HG03060 (cell line): Measurements from ENCODE around the gene SMTNL2.
"Not testable (repeated sequence)": the region's sequence is repeated elsewhere in the genome, so short reads cannot be mapped to it uniquely, and the experiment has no call there.

Experiments used
- ATAC-seq: cut with Tn5 transposase; IDR thresholded peaks from one replicate; pipeline ENCODE4 v1.9.1; 2021; ENCODE audit warnings: low read depth, moderate number of reproducible peaks; ENCODE audit not compliant: unreplicated experiment

SMTNL2 gene

DNA sequence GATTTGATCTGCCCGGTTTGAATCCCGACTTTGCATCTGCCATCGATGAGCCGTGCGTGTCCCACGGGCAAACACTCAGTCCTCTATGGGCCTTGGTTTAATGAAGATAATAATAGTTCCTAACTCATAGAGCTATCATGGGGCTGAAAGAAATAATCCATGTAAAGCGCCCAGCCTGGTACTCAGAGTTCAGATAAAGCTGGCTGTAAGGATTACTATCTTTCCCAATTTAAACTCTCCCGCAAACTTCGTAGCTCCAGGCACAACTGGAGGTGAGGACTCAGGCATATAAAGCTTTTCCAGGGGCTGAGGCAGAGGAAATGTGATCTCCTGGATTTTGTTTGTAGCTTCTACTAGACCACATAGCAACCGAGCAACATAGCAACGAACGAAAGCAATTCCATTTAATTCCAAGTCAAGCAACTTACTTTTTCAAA is 40.9 kb downstream of the SMTNL2 start:
- no peak for ATAC-seq

DNA sequence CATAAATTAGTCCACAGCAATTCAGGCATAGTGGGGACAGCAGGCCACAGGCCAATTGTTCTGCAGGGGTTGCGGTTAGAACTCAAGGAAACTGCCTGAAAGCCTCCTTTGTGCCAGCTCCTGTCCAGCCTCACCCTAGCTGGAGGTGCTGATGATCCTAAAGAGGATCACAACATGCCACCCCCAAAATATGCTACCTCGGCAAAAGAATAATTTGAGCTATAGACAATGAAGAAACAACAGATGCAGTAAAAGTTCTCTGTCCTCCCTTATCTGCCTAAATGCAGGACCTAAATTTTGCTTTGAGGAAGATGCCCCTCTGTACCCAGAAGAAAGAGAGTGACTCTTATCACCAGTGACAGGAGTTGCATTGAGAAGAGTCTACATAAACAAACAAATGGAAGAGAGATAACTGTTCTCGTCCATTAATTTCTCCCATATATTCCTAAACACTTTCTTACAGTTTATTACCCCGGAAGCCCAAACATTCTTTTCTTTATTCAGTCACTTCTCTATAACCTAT is 42.5 kb downstream of the SMTNL2 start:
- no peak for ATAC-seq

DNA sequence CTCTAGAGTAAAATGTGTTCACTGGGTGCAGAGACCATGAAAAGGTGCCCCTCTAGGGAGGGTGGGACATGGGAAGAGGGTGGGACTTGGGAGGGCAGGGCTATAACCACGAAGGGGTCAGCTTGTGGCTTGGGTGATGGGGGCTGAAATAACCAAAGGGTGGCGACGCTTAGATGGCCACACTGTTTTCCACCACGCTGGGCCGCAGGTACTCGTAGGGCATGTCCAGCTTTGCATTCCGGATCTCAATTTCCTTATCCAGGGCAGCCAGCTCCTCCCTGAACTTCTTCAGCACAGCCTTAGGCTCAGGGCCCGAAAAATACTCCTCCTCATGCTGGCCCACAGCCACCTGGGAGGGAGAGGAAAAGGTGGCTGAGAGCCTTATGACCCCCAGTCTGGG is 47.1 kb downstream of the SMTNL2 start:
- ATAC-seq = no peak

DNA sequence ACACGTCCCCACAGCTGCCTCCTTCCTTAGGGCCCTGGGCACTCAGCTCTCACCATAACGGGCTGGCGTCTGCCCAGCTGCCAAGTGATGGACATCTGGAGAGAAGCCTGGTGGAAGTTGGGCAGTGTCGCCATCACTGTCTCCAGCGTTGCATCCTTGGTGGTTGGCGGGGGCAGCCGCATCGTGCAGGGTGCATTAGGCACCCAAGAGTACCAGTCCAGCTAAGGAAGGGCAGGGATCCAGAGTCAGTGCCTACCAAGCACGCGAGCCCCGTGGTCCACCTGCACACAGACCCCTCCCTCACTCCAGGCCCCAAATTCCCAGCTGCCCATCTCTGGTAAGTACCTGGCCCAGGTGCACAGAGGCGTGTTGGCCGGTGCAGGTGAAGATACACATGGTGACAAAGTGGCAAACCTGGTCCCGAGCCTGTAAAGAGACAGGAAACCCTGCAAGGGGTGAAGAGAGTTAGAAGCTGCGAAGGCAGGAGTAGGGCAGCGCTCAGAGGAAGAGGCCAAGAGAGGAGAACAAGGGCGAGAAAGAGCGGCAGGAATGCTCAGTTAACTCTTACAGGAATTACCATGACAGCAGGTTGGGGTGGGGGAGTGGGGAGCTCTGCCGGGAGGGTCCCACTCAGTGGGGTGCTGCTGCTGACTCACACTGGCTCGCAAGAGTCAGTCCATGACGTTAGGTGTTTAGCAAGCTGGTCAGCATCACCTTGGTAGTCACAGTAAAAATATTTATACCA is 47.7 kb downstream of the SMTNL2 start:
- ATAC-seq = no peak

DNA sequence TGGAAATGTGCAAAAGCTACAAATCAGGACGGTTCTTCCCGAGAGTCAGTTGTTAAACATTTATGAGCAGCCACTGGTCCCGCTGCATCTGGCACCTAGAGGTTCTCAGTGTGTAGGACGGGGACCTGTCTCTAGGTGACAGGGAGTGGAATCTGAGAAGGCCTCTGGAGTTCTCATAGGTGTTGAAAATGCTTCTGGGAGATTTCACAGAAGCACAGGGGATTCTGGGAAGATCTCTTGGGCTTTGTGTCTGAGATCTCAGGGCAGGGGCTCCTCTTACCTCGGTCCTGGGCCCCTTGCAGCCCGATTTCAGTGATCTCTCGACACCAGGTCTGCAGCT is 48.2 kb downstream of the SMTNL2 start:
- no peak for ATAC-seq

DNA sequence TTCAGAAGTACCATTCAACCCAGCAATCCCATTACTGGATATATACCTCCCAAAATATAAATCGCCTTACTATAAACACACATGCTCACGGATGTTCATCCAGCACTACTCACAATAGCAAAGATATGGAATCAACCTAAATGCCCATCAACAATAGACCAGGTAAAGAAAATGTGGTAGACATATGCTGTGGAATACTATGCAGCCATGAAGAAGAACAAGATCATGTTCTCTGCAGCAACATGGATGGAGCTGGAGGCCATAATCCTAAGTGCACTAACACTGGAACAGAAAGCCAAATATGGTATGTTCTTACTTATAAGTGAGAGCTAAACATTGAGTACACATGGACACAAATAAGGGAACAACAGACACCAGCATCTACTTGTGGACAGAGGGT is 49.3 kb downstream of the SMTNL2 start:
- ATAC-seq = no peak

DNA sequence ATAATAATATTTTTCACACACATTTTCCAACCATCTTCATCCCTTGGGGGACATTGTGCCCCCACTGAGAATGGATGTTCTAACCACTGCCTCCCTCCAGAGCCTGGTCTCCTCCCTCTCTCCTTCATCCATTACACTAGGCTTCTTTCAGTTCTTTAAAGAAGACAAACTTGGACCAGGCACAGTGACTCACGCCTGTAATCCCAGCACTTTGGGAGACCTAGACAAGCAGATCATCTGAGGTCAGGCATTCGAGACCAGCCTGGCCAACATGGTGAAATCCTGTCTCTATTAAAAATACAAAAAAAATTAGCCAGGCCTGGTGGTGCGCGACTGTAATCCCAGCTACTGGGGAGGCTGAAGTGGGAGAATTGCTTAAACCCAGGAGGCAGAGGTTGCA is 50.6 kb downstream of the SMTNL2 start:
- ATAC-seq = no peak

DNA sequence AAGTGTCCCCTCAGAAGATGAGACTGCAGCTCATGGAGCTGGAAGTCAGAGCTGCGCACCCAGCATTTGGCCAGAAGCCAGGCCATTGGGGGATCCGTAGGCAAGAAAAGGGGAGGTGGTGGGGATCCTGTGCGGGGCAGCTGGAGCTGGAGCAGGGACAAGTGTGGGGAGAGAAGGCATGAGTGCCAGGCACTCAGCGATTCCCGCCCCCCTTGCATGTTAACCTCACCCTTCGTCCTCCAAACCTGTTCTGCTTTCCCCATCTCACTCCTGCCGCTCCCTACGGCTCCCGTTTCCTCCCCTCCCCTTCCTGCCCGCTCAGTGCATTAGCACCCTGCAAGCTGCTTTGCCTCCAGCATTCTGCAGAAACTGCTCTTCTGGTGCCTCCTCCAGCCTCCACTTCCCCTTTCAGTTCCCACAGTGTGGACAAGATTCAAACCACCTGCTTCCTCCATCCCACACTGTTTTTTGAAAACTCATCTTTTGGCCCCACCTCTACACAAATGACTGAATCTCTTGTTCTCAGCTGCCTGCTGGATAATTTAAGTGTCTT is 51.6 kb downstream of the SMTNL2 start:
- ATAC-seq = no peak

DNA sequence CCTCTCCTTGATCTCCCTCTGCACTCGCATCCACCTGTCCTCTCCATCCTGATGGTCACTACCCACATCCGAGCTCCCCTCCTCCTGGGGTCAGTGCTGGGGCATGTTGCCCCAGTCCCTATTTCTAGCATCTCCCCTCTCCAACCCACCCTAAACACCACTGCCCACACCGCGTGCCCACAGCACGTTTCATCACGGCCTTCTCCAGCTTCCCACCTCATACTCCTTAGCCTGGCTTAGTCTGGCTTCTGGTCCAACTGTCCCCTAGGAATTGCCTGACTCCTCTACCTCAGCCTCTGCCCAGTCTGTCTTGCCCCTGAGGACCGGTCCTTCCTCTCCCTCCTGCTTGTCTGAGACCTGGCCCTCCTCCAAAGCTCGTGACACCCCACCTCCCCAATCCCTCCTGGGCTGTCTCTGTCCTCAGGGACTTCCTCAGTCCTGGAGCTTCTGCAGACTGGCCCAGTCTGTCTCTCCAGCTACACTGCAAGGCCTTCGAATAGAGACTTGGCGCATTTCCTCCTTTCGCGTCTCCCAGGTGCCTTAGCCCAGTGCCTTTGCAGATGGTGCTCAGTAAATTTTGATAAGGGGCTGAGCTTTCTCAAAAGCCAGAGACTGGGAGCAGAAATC is 52.3 kb downstream of the SMTNL2 start:
- no peak for ATAC-seq

DNA sequence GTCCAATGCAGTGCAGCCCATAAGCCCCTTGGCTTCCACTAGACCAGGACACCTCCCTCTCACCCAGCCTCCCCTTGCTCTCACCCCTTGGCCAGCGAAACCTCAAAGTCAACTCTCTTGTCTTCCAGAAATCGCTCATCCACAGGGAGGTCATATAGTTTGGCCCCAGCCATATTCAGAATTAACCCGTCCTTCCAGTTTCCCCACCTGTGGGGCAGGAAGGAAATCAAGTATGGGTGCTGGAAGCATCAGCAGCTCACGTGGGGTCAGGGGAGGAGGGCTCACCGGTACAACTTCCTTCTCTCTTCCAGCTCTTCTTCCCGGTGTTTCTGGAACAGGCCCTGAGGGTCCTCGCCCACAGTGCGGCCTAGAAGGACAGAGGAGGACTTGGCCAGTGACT is 54.4 kb downstream of the SMTNL2 start:
- ATAC-seq = not testable (repeated sequence)

DNA sequence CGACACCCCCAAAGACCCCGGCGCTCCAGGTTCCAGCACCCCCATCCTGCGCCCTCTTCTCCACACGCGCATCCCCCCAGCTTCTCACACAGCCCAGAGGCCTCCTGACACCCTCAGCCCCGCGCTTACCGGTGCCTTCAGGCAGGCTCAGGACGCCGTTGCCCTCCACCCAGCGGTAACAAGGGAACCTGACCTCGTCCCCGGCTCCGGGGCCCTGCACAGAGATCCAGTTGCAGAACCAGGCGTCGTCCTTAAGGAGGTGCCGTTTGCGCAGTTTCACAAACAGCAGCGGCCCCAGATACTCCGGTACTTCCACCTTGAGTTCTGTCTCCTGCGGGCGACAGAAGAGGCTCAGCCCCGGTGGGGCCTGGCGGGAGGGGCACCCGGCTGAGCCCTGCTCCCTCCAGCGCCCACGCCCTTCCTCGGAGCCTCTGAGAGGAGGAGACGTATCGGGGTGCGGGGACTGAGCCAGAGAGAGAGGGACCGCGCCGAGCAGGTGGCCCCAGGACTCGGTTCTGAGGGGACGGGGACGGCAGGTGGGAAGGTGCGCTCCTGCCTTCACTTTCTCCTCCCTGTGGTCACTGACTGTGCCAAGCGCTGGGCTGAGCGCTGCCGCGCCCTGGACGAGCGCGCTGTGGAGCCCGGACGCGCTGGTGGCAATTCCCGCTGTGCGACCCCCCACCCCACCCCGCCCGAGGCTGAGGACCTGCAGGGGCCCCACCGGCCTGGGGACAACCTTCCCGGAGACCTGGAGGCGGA is 55.2 kb downstream of the SMTNL2 start:
- not testable (repeated sequence) for ATAC-seq

DNA sequence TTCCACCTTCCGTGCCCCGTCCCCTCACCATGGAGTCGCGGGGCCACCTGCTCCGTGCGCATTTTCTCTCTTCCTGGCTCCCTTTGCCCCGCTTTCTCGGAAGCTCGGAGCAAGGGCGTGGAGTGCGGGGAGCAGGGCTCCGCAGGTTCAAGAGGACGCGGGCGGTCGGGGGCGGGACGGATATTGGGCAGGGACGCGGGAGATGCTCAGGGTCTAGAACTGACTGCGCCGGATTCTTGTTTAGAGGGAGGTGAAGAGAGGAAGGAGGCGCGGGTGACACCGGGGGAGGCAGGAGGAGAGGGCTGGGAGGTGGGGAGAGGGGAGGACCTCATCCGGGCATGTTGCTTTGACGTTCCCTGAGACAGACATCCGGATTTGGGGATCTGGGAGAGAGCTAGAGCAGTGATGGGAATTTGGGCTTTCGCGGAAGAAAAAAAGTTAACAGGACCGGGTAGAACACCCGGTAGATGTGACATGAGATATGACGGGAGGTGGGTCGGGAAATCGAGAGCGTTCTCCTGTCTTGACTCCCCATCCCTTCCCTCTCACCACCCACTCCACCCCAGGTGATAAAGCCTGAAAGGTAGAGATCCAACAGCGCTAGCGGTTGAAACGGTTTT is 56.4 kb downstream of the SMTNL2 start:
- ATAC-seq = not testable (repeated sequence)

DNA sequence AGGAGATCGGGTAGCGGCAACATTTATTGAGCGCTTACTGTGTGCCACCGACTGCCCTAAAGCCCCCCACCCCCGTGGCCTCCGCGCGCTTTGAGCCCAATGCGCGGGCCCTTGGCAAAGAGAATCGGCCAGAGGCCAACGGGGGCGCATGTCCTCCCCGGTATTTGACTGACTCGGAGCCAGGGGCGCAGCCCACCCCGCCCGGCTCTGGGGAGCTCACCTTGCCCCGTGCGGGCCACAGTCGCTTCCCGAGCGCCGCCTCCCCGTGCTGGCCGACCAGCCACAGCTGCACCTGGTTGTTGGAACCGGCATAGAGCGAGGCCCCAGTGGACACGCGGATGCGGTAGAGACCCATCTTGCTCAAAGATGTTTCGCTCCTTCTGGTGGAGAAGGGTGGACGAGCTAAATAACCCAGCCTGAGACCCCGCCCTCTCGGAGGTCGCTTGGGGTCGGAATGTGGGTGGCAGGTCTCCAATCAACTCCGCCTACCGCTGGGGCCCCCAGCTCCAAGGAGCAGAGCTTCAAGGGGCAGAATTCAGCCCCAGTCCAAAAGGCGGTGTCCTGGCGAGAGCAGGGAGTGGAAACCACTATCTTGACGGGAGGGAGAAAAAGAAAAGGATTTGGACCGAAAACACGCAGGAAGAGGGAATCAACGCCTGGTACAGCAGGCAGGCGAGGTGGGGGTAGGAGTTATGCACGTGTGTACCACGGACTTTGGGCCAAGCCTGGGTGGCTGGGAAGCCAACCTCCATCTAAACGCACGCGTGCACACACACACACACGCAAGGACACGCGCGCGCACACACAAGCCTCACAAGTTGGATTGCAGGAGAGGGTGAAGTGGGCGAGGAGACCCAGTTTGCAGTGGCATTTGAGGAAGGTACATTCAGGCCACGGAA is 57.2 kb downstream of the SMTNL2 start, which contains the start of gene ALOX15:
TSS of gene ALOX15 (minus strand) at position 382 of the 899 bp plus-strand sequence. CDS start at position 355, 27 bp downstream.
- no peak for ATAC-seq

DNA sequence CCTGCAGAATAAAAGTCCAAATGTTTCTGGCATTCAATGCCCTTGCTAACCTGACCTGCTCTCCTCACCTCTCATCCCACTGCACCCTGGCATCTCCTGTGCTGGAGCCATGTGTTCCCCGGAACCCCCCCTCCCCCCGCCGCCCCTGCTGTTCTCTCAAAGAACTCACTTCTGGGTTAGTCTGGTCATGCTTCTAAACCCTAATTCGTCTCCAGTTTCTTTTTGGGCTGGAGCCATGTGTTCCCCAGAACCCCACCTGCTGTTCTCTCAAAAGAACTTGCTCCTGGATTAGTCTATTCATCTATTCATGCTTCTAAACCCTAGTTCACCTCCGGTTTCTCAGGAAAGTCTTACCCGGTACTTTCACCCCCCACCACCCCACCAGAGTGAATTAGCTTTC is 58.0 kb downstream of the SMTNL2 start:
- ATAC-seq = no peak

DNA sequence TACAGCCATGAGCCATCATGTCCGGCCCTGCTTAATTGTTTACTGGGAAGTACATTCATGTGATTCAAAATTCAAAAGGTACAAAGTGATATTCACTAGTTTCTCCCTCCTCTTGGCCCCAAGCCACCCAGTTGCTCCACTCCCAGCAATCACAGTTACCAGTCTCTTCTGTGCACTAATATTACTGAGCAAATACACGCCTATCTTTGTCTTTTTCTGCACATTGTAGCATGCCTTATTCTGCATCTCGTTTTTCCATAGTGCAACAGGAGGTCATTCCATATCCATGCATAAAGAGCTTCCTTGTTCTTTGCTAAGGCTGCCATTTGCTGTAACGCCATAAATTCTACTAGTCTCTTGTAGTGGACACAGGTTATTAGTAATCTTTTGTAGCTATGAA is 59.3 kb downstream of the SMTNL2 start:
- no peak for ATAC-seq

DNA sequence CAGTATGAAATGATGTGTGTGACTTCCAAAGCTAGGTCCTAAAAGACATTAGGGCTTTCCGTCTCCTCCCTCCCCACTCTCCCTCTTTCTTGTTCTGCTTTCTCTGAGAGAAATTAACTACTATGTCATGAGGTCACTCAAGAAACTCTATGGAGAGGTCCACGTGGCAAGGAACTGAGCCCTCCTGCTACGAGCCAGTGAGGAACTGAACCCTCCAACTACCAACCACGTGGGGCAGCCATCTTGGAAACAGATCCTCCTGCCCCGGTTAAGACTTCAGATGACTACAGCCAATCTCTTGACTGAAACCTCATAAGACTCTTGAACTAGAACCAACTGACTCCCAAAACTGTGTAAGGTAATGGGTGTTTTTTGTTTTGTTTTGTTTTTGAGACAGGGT is 61.3 kb downstream of the SMTNL2 start:
- ATAC-seq = no peak

DNA sequence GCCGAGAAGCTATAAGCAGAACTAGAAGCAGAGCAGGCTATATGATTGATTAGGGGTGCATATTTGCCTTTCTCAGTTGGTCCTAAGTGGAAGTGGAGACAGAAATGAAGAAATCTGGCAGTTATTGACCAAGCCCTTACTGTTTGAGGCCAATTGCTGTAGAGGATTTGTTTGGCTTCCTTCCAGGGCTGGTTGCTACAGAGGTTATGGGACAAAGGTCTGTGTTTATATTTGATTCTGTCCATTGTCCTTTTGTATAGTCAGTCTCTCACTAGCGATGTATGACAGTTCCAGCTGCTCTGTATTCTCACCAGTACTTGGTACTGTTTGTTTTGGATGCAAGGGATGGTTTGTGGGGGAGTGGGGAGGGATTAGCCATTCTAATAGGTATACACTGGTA is 64.4 kb downstream of the SMTNL2 start:
- ATAC-seq = no peak

DNA sequence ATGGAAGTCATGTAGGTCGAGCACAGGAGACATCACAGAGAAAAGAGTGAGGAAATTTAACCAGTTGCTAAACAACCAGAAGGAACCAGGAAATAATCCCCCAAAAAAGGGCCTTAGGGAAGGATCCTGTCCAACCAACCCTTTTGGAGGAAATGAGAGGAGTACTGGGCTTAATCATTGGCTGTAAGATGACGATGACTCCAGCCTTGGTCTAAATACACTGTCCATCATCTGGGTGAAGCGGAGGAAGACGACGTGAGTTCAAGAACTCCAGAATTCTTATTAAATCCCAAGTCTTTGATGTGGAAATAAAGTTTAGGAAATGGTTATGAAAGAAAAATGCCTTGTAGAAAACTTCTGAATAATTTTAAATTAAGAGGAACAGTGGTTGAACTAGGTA is 68.7 kb downstream of the SMTNL2 start:
- ATAC-seq = no peak

DNA sequence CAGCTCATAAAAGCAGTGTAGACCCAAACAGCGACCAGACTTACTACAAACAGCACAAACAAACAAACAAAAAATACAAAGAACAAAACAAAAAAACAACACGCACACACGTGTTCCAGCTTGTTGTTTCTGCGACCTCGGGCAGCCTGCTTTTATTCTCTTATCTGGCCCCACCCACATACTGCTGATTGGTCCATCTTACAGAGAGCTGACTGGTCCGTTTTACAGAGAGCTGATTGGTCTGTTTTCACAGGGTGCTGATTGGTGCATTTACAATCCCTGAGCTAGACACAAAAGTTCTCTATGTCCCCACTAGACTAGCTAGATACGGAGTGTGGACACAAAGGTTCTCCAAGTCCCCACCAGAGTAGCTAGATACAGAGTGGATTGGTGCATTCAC is 71.6 kb downstream of the SMTNL2 start:
- not testable (repeated sequence) for ATAC-seq

DNA sequence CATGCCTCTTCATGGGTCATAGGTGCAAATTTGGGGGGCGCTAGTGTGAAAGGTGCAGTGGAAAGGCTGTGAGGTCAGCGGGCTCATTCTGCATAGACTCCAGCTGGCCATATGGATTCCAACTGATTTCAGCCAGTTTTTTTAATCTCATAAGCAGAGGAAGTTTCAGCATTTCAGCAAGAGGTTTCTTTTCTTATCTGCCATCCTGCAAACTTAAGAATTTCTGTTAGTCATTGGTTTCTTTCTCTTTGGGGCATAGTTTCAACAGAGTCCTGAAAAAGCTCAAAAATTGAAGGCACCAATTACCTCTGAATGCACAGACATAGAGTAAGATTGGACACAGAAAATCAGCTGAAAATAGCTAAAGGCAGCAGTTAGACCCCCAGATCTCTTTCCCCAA is 73.3 kb downstream of the SMTNL2 start:
- ATAC-seq = no peak
